ENCODE data around the gene TTI1.

- TF ChIP-seq POLR2AphosphoS5 (IDR thresholded peaks at IDR 0.05; ENCODE audit: low read depth), result no peak
- no peak for TF ChIP-seq CTCF (conservative IDR thresholded peaks at IDR 0.05; ENCODE audit: low read depth in 2 of 2)
- TF ChIP-seq REST (IDR thresholded peaks at IDR 0.05; ENCODE audit: unreplicated experiment), result no peak
- no peak for TF ChIP-seq EZH2phosphoT487 (IDR thresholded peaks at IDR 0.05; ENCODE audit: unreplicated experiment)
- TF ChIP-seq EZH2 (IDR thresholded peaks at IDR 0.05; ENCODE audit: low read depth, unreplicated experiment), result no peak
- TF ChIP-seq NANOG (IDR thresholded peaks at IDR 0.05; ENCODE audit: borderline replicate concordance), result no peak
- TF ChIP-seq STAT1 (IDR thresholded peaks at IDR 0.05; ENCODE audit: unreplicated experiment), result no peak
- no peak for TF ChIP-seq JUNB (IDR thresholded peaks at IDR 0.05; ENCODE audit: unreplicated experiment)
- no peak for TF ChIP-seq ZNF114 (CRISPR knock-in tag; IDR thresholded peaks at IDR 0.05)
- TF ChIP-seq CREB1 (CRISPR knock-in tag; IDR thresholded peaks at IDR 0.05; ENCODE audit: low read depth), result no peak
- no peak for TF ChIP-seq ETS1 (IDR thresholded peaks at IDR 0.05)
Measured at GRCh38 chr20:37994512-37994911, 38.7 kb downstream of the TTI1 start.
